GM19395 (cell line): ENCODE measurements around the gene GBE1.
"Not testable (repeated sequence)": the region's sequence is repeated elsewhere in the genome, so short reads cannot be mapped to it uniquely, and the experiment has no call there.

Experiments
- ATAC-seq: cut with Tn5 transposase; IDR thresholded peaks from one replicate; pipeline ENCODE4 v1.9.1; 2021; ENCODE audit warnings: mild to moderate bottlenecking, moderate library complexity; ENCODE audit not compliant: unreplicated experiment

Gene GBE1

GRCh38 chr3:81545572-81545971 is 215.9 kb downstream of the GBE1 start:
- no peak for ATAC-seq

- ATAC-seq, result peak; percentile 74
Measured at GRCh38 chr3:81544385-81544784, 217.1 kb downstream of the GBE1 start.

GRCh38 chr3:81540787-81541186 is 220.7 kb downstream of the GBE1 start:
- ATAC-seq, result no peak

- no peak for ATAC-seq
Measured at GRCh38 chr3:81531846-81532245, 229.6 kb downstream of the GBE1 start.

GRCh38 chr3:81531263-81531662 is 230.2 kb downstream of the GBE1 start:
- ATAC-seq, result no peak

- no peak for ATAC-seq
Measured at GRCh38 chr3:81530180-81530939, 231.1 kb downstream of the GBE1 start.

GRCh38 chr3:81521855-81522254 is 239.6 kb downstream of the GBE1 start:
- no peak for ATAC-seq

GRCh38 chr3:81518945-81519344 is 242.5 kb downstream of the GBE1 start:
- ATAC-seq, result no peak

GRCh38 chr3:81516042-81516441 is 245.4 kb downstream of the GBE1 start:
- ATAC-seq, result no peak

GRCh38 chr3:81513591-81513990 is 247.9 kb downstream of the GBE1 start:
- no peak for ATAC-seq

GRCh38 chr3:81503026-81503425 is 258.4 kb downstream of the GBE1 start:
- no peak for ATAC-seq

GRCh38 chr3:81502236-81502635 is 259.2 kb downstream of the GBE1 start:
- ATAC-seq, result no peak

GRCh38 chr3:81500039-81500438 is 261.4 kb downstream of the GBE1 start:
- peak; percentile 95 for ATAC-seq

GRCh38 chr3:81497572-81498251 is 263.7 kb downstream of the GBE1 start:
- ATAC-seq, result no peak

- ATAC-seq, result no peak
Measured at GRCh38 chr3:81496407-81497104, 264.9 kb downstream of the GBE1 start.

- ATAC-seq, result not testable (repeated sequence)
Measured at GRCh38 chr3:81492471-81492870, 269.0 kb downstream of the GBE1 start.

- no peak for ATAC-seq
Measured at GRCh38 chr3:81492040-81492439, 269.4 kb downstream of the GBE1 start.

GRCh38 chr3:81490541-81491288 is 270.7 kb downstream of the GBE1 start:
- ATAC-seq, result peak; percentile 92

- ATAC-seq, result peak; percentile 99
Measured at GRCh38 chr3:81485444-81485865, 276.0 kb downstream of the GBE1 start.

- ATAC-seq, result no peak
Measured at GRCh38 chr3:81484520-81484919, 276.9 kb downstream of the GBE1 start.

- no peak for ATAC-seq
Measured at GRCh38 chr3:81483046-81483445, 278.4 kb downstream of the GBE1 start.
